Measurements from ENCODE around the gene CAB39. TPM values are rescaled to one million over a fixed set of nuclear protein-coding genes. Genes with fewer than 3 reads are reported as not detected.
"Not testable (repeated sequence)": the region's sequence is repeated elsewhere in the genome, so short reads cannot be mapped to it uniquely, and the experiment has no call there.

The CAB39 gene
- polyA plus RNA-seq, 3 donors, result 87.3 to 99.9 (median 91.3) TPM

DNA sequence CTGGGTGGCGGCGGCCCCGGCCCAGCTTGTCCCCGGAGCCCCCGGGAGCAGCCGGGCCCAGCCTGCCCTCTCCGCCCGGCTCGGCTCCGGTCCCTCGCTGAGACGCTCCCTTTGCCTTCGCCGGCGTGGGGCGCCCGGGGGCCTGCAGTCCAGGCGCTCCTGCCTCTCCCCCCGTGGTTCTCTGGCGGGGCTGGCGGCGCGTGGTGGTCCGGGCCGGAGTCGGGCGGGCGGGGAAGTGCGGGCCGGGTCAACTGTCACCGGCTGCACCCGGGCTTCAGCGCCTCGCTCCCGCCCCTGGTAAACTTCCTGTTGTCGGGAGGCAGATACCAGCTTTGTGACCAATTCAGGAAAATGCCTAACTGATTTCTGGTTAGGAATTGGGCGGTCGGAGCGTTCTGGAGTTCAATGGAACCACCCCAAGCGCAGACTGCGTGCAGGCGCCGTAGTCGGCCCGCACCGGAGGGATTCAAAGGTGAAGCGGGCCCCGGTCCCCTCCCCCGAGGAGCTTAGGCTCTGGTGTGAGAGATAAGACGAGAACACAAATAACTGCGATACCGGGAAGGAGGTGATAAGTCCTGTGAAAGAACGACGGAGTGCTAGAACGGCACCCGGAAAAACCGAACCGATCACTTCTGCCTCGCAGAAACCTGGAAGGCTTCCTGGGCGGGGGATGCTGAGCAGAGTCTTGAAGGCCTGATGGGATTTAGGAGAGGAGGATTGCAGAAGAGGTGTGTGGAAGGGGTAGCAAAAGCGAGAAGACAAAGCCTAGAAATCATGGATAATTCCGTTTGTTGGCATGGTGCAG, 891 bp downstream of the CAB39 start:
- DNase-seq (ENCODE audit: low read depth in 3 of 3, low spot score in 2 of 3), result no peak

DNA sequence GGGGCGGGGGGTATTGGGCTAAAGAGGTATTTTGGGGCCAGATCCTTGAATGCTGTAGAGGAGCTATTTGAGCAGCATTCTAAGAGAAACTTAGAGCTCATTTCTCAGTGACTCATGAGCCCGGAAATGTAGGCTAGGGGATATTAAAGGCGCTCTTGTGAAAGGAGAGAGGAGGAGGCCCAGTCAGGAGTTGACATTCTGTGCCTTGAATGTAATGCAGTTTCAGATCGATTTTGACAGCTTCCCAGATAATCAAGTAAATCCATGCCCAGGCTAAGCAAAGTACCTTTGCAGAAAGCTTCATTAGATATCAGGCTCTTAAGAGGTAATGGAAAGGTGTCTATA, 1.5 kb downstream of the CAB39 start:
- no peak for DNase-seq (ENCODE audit: low read depth in 3 of 3, low spot score in 2 of 3)

DNA sequence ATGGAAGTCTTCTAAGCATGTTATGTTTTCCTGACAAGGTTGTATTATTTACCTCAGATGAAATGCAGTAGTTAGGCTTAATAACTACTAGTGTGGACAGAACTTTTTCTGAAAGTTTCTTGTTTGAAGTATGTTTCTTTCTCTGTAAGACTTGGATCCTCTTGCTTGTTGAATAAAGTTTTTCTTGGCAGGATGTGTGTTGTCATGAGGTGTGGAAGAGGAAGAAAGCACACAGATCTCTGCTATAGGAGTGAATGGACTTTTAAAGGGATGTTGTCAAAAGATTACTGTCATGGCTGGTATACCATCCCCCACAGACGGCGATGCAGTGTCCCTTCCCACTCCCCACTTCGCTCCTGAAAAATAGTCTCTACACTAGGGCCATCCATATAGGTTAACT, 2.6 kb downstream of the CAB39 start:
- no peak for DNase-seq (ENCODE audit: low read depth in 3 of 3, low spot score in 2 of 3)

GRCh38 chr2:230716588-230716987, 3.9 kb downstream of the CAB39 start:
- DNase-seq (ENCODE audit: low read depth in 3 of 3, low spot score in 2 of 3), result no peak

DNA sequence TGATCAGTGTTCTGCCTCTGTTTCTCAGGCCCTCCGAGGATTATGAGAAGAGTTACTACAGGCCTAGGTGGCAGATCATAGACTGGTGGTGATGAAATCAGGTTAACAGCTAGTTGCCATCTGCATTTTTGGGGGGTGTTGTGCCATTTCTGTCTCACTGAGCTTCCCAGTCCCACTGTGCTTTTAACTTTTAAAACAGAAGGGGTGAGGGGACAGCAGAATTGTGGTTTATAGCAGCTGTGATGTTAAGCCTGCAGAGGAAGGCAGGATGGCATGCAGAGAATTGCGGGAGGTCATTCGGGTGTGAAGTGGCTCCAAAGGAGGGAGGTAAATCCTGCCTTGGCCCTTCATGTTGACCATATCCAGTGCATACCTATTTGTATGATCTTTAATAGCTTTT, 5.0 kb downstream of the CAB39 start:
- no peak for DNase-seq (ENCODE audit: low read depth in 3 of 3, low spot score in 2 of 3)

- no peak for DNase-seq (ENCODE audit: low read depth in 3 of 3, low spot score in 2 of 3)
Observed at GRCh38 chr2:230719340-230719739, 6.7 kb downstream of the CAB39 start.

DNA sequence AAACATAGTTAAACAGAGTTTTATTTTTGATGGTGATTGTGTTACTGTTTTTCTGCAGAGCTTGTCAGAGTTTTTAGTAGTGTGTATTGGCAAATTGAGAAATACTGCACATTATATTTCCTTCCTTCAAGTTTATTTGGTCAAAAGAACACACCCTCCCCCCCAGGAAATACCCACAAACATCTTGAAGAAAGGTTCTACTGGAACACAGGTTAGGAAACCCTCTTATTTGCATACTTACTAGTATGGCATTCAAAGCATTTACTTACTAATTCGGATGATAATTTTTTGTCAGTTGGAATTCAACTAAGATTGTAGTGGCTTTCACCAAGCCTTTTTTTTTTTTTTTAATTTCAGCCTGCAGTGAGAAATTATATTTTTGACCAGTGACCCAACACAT, 9.1 kb downstream of the CAB39 start:
- DNase-seq (ENCODE audit: low read depth in 3 of 3, low spot score in 2 of 3), result no peak

DNA sequence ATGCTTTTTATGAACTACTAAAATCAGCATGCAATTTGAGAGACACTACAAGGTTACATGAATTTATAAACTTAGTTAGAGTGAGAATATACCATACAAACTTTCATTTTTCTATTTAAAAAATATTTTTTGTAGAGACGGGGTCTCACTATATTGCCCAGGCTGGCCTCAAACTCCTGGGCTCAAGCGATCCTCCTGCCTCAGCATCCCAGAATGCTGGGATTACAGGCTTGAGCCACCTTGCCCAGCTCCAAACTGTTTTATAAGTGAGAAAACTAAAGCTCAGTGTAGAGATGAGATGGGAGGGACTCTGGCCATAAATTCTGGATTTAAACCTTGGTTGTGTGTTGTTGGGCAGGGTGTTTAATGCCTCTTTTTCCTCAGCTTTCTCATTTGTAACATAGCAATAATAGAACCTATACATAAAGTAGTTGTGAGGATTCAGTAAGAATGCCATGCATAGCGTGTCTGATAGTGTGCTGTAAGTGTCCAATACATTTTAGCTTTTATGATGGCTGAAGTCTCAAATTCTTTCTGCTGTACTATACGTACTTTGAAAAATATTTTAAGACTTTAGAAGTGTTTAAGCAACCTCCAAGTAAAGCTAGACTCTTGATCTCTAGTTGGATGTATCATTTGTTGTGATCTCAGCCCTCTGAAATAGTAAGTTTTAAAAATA, 9.7 kb downstream of the CAB39 start:
- no peak for DNase-seq (ENCODE audit: low read depth in 3 of 3, low spot score in 2 of 3)

GRCh38 chr2:230723363-230723762, 10.7 kb downstream of the CAB39 start:
- no peak for DNase-seq (ENCODE audit: low read depth in 3 of 3, low spot score in 2 of 3)

- not testable (repeated sequence) for DNase-seq (ENCODE audit: low read depth in 3 of 3, low spot score in 2 of 3)
Observed at GRCh38 chr2:230724957-230725356, 12.3 kb downstream of the CAB39 start.

DNA sequence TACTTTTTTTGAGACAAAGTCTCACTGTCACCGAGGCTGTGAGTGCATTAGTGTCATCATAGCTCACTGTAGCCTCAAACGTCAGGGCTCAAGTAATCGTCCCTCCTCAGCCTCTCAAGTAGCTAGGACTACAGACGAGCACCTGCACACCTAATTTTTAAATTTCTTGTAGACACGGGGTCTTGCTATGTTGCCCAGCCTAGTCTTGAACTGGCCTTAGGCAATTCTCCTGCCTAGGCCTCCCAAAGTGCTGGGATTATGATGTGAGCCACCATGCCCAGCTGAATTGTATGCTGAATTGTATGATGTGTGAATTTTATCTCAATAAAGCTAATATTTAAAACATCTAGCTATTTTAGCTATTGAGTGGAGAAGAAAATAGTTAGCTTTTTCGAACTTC, 18.9 kb downstream of the CAB39 start:
- no peak for DNase-seq (ENCODE audit: low read depth in 3 of 3, low spot score in 2 of 3)

DNA sequence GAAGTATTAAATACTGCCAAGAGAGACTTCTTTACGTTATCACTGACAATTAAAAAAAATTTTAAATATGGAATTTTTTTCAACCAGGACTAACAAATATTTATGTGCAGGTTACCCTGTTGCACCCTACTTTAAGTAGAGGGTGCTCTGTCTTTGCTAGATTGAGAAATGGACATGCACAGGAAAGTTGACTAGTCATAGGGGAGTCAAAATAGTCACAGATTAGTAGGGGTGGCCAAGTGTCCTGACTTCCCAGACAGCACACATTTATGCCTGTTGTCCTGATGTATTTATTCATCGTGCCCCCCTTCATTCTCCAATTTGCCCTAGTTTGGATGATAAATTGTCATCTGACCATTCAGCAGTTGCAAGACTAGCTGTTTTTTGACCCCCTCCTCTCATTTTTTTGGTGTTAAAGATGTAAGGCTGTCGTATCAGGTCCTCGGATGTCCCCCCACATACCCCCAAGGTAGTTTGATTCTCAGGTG, 20.3 kb downstream of the CAB39 start:
- no peak for DNase-seq (ENCODE audit: low read depth in 3 of 3, low spot score in 2 of 3)

GRCh38 chr2:230734247-230735175, 21.9 kb downstream of the CAB39 start:
- no peak for DNase-seq (ENCODE audit: low read depth in 3 of 3, low spot score in 2 of 3)

DNA sequence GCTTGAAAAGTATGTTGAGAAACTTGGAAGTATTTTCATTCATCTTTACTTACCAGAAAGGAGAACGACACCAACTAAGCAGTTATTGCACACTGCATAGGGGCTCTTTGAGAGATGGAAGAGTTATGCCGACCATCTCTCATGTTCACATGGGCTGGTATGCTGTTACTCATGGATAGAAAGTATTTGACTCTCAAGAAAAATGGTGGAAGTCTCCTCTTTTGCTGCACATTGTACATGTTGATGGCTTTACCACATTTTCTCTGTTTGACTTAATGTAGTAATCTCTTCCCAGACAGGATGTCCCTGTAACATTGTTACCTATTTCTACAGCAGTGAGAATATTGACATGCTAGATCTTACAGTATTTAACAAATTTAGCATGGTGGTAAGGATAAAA, 23.2 kb downstream of the CAB39 start:
- no peak for DNase-seq (ENCODE audit: low read depth in 3 of 3, low spot score in 2 of 3)

DNA sequence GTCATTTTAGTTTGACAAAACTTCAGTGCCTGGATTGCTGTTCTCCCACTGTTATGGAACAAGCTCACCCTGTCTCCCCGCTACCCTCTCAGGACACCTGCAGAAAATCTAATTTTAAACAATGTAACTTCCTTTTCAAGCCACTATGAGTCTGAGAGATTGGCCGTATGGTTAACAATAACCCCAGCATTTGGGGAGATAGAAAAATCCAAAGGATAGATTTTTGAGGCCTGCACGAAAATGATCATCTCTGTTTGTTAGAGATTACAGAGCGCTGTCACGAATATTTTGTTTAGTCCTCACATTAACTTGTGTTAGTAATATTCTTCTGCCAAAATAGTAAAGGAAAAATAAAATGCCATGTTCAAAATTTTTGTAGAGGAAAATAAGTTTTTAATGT, 24.7 kb downstream of the CAB39 start:
- DNase-seq (ENCODE audit: low read depth in 3 of 3, low spot score in 2 of 3), result no peak

DNA sequence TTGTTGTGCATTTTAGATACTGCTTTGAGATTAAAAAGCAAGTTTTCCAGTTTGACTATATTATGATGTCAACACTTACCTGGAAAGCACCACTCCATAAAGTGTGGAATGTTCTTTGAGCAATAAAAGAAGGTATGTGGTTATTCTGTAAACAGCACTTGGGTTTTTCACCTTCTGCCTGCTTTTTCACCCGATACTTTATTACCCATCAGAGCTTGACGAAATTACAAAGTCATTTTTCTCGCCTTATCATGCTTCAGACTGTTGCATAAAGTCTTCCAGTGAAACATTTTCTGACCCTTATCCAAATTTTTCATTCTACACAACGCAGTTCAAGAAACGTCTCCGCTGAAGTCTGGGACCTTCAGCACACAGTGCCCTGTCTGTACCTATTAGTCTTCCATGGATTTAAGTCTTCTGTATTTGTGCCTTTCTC, 25.2 kb downstream of the CAB39 start:
- no peak for DNase-seq (ENCODE audit: low read depth in 3 of 3, low spot score in 2 of 3)

DNA sequence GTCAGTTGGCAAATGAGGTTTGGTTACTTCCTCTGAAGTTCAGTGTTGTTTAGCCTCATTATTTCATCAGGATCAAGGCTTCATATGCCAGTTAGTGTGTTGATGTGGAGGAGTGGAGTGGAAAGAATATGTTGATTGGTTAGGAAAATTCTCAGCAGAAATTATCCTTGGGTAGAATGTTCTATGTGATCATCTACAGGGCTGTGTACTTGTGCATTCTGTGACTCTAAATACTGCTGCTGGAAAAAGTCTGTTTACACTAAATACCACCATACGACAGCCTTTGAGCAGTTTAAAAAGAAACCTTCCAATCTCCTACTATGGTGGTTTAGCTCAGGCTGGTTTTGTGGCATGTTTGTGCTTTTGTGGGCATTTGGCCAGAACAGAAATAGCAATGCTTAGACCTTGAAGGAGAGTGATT, 25.8 kb downstream of the CAB39 start:
- no peak for DNase-seq (ENCODE audit: low read depth in 3 of 3, low spot score in 2 of 3)

GRCh38 chr2:230738924-230739323, 26.3 kb downstream of the CAB39 start:
- DNase-seq (ENCODE audit: low read depth in 3 of 3, low spot score in 2 of 3), result no peak

GRCh38 chr2:230739961-230740360, 27.3 kb downstream of the CAB39 start:
- no peak for DNase-seq (ENCODE audit: low read depth in 3 of 3, low spot score in 2 of 3)

DNA sequence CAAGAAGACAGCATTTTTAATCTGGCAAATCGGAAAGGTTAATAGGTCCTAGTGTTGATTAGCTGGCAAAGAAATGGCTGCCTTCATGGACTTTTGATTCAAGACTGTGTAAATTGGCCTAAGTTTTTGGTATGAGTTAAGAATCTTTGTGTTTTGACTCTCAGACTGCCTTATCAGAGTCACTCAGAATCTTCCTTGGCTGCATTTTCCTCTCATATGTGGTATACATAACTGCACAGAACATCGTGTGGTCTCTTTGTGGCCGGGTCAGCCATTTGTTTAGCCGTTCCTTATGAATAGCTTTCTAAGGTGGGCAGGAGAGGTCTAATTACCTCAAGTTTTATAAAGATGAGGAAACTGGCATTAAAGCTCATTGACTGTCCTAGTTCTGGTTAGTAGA, 30.1 kb downstream of the CAB39 start:
- DNase-seq (ENCODE audit: low read depth in 3 of 3, low spot score in 2 of 3), result no peak

GRCh38 chr2:230746213-230746612, 33.6 kb downstream of the CAB39 start:
- no peak for DNase-seq (ENCODE audit: low read depth in 3 of 3, low spot score in 2 of 3)

Data from right renal cortex interstitium (tissue), 3 donors.